Endometrium (tissue), 2 donors: Measurements from ENCODE around the gene PRSS1.
"Not testable (repeated sequence)": the region's sequence is repeated elsewhere in the genome, so short reads cannot be mapped to it uniquely, and the experiment has no call there.

ENCODE experiments used
- FAIRE-seq: peaks from 2 replicates; lab custom pipeline; 2012; peaks lifted over from hg19 to GRCh38; lab: Jason Lieb, UNC
- donor health status: control.
- donor health status: control.

The PRSS1 gene

GRCh38 chr7:142773937-142774744 is 24.9 kb downstream of the PRSS1 start:
- no peak for FAIRE-seq

GRCh38 chr7:142774826-142775225 is 25.6 kb downstream of the PRSS1 start:
- no peak for FAIRE-seq

GRCh38 chr7:142775351-142776115 is 26.3 kb downstream of the PRSS1 start:
- FAIRE-seq: not testable (repeated sequence)

DNA sequence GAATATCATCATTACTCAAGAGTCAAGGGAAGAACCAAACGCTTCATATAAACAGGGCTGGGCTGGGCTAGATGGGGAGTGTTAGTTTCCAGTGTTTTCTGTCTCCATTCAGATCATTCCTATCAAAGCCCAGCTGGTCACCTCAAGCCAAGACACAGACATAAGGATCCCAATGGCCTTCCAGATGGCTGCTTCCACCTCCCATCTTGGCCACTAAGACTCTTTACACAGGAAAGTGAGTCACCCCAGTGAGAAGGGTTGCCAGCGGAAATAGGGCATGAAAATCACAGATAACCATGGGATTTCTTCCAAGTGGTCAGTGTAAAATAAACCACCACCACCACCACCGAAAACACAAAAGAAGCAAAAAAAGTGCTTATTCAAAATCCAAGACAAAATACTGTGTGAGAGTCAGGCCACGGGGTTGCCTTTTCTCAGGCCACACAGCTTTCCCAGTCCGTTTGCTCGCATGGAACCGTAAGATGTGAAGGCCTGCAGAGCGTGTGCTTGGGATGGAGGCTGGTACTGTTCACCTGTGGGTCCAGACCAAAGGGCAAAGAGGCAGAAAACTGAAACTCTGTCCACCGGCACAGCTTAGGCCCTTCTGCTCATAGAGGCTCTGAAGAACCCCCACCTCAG is 27.1 kb downstream of the PRSS1 start:
- no peak for FAIRE-seq

DNA sequence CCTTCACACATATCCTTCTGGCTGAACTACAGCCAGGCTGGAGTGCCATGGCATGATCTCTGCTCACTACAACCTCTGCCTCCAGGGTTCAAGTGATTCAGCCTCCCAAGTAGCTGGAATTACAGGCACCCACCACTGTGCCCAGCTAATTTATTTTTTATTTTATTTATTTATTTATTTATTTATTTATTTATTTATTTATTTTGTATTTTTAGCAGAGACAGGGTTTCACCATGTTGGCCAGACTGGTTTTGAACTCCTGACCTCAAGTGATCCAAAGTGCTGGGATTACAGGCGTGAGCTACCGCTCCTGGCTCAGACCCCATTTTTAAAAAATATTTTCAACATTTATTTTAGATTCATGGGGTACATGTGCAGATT is 27.6 kb downstream of the PRSS1 start:
- not testable (repeated sequence) for FAIRE-seq

GRCh38 chr7:142777318-142777717 is 28.0 kb downstream of the PRSS1 start:
- FAIRE-seq: no peak

DNA sequence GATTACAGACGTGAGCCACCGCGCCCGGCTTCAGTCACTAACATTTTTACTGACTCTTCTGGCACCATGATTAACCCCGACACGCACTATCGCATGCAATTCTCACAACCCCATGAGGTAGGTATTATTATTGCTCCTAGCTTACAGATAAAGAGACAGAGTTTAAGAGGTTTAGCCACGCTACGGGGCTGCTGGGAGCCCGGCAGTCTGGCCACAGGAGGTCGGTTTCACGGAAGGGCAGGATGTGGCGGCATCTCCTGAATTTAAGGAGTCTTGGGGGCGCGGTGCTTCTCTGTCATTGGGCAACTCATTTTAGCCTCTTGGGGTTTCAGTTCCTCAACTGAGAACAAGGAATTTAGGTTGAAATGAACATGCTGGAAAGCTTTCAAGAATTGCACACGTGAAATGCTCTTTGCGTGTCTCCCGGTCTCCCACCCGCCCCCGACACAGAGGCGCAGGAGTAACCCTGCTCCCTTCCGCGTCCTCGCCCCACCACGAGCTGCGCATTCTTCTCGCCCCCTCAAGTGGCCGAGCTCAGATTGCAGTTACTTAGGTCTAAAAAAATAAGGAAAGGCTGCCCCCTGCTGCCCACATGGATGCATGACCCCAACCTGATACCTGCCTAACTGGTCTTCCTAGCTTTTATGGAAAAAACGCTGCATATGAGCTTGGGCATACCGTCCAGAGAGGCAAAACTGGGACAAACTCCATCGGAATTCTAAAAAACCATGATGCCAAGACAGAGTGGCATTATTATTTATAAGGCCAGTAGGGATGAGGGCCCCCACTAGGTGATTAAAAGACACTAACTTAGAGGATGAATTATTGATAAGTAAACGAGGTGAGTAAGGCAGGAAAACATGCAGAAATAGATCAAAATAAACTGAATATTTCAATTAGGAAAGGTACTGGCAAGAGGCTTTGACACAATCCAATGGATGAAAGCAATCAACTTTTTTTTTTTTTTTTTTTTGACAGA is 33.9 kb downstream of the PRSS1 start:
- peak; percentile 60 for FAIRE-seq

DNA sequence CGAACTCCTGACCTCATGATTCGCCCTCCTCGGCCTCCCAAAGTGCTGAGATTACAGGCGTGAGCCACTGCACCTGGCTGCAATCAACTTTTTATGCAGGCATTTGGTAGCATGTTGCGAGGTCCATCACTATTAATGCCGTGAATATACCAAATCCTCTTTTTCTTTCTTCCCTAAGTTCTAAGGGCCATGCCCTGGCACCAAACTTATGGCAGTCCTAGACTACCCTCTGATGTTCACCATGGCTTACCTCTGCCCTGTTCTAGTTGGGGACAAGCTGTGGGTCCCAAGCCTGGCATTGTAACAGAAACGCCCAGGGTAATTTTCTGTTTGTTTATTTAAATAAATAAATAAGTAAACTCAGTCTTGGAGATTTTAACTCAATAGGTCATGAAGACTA is 34.8 kb downstream of the PRSS1 start:
- FAIRE-seq: no peak

DNA sequence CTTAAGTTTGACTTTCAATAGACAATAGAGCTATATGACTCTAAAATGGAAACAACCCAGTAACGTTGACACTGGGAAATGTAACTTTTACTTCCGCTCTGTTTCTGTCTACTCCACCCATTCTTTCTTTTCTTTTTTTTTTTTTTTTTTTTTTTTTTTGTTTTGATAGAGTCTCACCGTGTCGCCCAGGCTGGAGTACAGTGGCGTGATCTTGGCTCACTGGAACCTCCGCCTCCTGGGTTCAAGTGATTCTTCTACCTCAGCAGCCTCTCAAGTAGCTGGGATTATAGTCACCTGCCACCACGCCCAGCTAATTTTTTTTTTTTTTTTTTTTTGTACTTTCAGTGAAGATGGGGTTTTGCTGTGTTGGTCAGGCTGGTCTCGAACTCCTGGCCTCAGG is 35.4 kb downstream of the PRSS1 start:
- FAIRE-seq: no peak

- no peak for FAIRE-seq
Observed at GRCh38 chr7:142785841-142786250, 36.6 kb downstream of the PRSS1 start.

DNA sequence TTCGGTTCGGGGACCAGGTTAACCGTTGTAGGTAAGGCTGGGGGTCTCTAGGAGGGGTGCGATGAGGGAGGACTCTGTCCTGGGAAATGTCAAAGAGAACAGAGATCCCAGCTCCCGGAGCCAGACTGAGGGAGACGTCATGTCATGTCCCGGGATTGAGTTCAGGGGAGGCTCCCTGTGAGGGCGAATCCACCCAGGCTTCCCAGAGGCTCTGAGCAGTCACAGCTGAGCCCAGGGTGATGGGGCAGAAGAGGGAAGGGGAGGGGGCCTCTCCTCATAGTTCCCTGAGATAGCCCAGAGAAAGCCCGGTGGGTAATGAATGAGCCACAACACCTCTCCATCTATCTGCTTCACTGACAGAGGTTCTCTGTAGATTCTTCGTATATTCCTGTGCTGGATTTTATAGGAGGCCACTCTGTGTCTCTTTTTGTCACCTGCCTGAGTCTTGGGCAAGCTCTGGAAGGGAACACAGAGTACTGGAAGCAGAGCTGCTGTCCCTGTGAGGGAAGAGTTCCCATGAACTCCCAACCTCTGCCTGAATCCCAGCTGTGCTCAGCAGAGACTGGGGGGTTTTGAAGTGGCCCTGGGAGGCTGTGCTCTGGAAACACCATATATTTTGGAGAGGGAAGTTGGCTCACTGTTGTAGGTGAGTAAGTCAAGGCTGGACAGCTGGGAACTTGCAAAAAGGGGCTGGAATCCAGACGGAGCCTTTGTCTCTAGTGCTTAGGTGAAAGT is 37.9 kb downstream of the PRSS1 start:
- FAIRE-seq: no peak

DNA sequence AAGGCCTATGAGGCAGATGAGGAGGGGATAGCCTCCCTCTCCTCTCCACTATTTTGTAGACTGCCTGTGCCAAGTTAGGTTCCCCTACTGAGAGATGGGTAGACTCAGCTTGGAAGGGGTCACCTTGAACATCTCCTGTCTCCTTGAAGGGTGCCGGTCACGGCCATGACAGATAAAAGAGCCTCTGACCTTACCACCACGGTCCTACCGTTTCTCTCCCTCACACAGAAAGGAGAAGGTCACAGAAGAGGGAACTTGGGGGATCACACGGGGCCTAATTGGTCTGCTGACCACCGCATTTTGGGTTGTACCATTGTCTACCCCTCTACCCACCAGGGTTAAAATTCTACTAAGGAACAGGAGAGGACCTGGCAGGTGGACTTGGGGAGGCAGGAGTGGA is 38.5 kb downstream of the PRSS1 start:
- no peak for FAIRE-seq

DNA sequence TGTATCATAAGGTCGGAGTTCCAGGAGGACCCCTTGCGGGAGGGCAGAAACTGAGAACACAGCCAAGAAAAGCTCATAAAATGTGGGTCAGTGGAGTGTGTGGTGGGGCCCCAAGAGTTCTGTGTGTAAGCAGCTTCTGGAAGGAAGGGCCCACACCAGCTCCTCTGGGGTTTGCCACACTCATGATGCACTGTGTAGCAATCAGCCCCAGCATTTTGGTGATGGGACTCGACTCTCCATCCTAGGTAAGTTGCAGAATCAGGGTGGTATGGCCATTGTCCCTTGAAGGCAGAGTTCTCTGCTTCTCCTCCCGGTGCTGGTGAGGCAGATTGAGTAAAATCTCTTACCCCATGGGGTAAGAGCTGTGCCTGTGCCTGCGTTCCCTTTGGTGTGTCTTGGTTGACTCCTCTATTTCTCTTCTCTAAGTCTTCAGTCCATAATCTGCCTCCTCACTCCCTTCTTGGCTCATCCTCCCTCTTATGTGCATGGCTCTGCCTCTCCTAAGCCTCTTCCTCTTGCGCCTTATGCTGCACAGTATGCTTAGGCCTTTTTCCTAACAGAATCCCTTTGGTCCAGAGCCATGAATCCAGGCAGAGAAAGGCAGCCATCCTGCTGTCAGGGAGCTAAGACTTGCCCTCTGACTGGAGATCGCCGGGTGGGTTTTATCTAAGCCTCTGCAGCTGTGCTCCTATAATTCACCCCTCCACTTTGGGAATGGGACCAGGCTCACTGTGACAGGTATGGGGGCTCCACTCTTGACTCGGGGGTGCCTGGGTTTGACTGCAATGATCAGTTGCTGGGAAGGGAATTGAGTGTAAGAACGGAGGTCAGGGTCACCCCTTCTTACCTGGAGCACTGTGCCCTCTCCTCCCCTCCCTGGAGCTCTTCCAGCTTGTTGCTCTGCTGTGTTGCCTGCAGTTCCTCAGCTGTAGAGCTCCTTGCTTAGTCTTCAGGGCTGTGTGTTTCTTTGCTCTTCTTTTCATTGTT is 39.3 kb downstream of the PRSS1 start:
- FAIRE-seq: no peak

DNA sequence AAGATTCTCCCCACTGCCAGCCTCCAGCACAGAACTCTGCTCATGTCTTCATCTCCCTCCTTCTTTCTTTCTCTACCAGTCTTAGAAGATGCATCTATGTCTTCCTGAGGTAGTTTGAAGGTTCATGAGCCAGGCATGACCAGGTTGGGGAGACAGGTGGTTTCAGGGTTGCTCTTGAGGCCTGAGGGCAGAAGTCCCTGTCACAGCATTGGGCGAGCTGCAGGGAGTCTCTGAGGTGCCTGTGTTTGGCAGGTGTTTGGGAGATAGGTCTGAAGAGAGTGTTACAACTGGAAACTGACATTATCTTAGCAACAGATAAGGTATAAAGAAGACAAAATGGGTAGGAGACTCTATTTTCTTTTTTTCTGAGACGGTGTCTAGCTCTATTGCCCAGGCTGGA is 40.2 kb downstream of the PRSS1 start:
- no peak for FAIRE-seq

- FAIRE-seq: no peak
Observed at GRCh38 chr7:142790056-142790455, 40.8 kb downstream of the PRSS1 start.

DNA sequence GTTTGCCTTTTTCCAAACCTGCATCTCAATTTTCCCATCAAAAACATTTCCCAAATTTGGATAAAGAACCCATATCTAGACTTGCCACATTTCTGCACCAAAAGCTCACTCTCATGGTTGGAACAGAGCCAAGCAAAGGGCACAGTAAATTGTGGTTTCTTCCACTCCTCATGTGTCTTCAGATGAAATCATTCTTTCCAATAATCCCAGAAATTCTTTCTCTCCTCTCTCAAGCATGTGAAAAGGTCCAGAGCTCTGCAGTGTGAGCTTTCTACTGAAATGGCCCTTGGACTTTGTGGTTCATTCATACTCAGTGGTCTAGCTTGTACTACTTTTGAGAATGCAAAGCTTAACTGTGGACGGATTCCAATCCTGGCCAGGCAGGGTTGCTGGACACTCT is 41.3 kb downstream of the PRSS1 start:
- no peak for FAIRE-seq

GRCh38 chr7:142791502-142791901 is 42.2 kb downstream of the PRSS1 start:
- no peak for FAIRE-seq

DNA sequence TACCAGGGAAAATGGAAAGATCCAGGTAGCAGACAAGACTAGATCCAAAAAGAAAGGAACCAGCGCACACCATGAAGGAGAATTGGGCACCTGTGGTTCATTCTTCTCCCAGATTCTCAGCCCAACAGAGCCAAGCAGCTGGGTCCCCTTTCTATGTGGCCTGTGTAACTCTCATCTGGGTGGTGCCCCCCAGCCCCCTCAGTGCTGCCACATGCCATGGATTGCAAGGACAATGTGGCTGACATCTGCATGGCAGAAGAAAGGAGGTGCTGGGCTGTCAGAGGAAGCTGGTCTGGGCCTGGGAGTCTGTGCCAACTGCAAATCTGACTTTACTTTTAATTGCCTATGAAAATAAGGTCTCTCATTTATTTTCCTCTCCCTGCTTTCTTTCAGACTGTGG is 42.9 kb downstream of the PRSS1 start:
- no peak for FAIRE-seq

GRCh38 chr7:142792593-142792992 is 43.3 kb downstream of the PRSS1 start:
- FAIRE-seq: no peak

DNA sequence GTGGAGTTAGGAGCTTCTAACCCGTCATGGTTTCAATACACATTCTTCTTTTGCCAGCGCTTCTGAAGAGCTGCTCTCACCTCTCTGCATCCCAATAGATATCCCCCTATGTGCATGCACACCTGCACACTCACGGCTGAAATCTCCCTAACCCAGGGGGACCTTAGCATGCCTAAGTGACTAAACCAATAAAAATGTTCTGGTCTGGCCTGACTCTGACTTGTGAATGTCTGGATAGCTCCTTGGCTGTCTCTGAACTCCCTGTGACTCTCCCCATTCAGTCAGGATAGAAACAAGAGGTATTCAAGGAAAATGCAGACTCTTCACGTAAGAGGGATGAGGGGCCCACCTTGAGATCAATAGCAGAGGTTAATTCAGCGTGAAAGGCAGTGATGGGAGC is 43.9 kb downstream of the PRSS1 start:
- no peak for FAIRE-seq
